ENCODE data around the gene PCSK1N. TPM values are rescaled to one million over a fixed set of nuclear protein-coding genes. Genes with fewer than 3 reads are reported as not detected.

The PCSK1N gene
- total RNA-seq, result 0.21 and 2.9 TPM in 2 replicates

GRCh38 chrX:48835524-48836329 is at the start of gene PCSK1N:
Gene PCSK1N, minus strand, starts transcription at chrX:48835610. Its CDS starts 78 bp downstream, at chrX:48835532.

GRCh38 chrX:48826135-48826875 is 9.1 kb downstream of the PCSK1N start, which contains the start of gene ERAS:
Gene ERAS, plus strand, starts transcription at chrX:48826513. Its CDS starts 2,611 bp downstream, at chrX:48829124.

GRCh38 chrX:48801280-48802088 is 33.9 kb downstream of the PCSK1N start, which contains the start of gene HDAC6:
Gene HDAC6, plus strand, starts transcription at chrX:48802067. Its CDS starts 626 bp downstream, at chrX:48802693.

GRCh38 chrX:48786341-48786800 is 49.0 kb downstream of the PCSK1N start, which contains the start of gene GATA1:
Gene GATA1, plus strand, starts transcription at chrX:48786590. Its CDS starts 4,520 bp downstream, at chrX:48791110.

Other genes with a start within 250 kb of the PCSK1N start
- gene WDR13, start 238.1 kb downstream of the PCSK1N start, total RNA-seq, result 127 and 187 TPM in 2 replicates
- not detected in 2 replicates for gene WAS, start 151.8 kb downstream of the PCSK1N start, total RNA-seq
- 0.64 and 1.9 TPM in 2 replicates for gene SUV39H1, start 138.9 kb downstream of the PCSK1N start, total RNA-seq
- gene GLOD5, start 73.9 kb downstream of the PCSK1N start, total RNA-seq, result not detected in 2 replicates
- not detected in 2 replicates for gene GATA1, start 49.0 kb downstream of the PCSK1N start, total RNA-seq
- gene HDAC6, start 33.5 kb downstream of the PCSK1N start, total RNA-seq, result 31.3 and 36.9 TPM in 2 replicates
- not detected in 2 replicates for gene ERAS, start 9.1 kb downstream of the PCSK1N start, total RNA-seq
- 52.1 and 53.1 TPM in 2 replicates for gene TIMM17B, start 62.2 kb upstream of the PCSK1N start, total RNA-seq
- 39.9 and 47.7 TPM in 2 replicates for gene PQBP1, start 62.3 kb upstream of the PCSK1N start, total RNA-seq
- 16.8 and 28.0 TPM in 2 replicates for gene SLC35A2, start 76.0 kb upstream of the PCSK1N start, total RNA-seq
- gene PIM2, start 83.4 kb upstream of the PCSK1N start, total RNA-seq, result 11.3 and 12.0 TPM in 2 replicates
- gene OTUD5, start 122.0 kb upstream of the PCSK1N start, total RNA-seq, result 21.9 and 22.6 TPM in 2 replicates
- 0.43 and 0.48 TPM in 2 replicates for gene KCND1, start 136.2 kb upstream of the PCSK1N start, total RNA-seq
- 12.4 and 23.4 TPM in 2 replicates for gene GRIPAP1, start 166.7 kb upstream of the PCSK1N start, total RNA-seq
- 11.1 and 28.4 TPM in 2 replicates for gene TFE3, start 207.7 kb upstream of the PCSK1N start, total RNA-seq
- gene CCDC120, start 223.4 kb upstream of the PCSK1N start, total RNA-seq, result 1.2 and 1.3 TPM in 2 replicates
- 4.6 and 4.9 TPM in 2 replicates for gene PRAF2, start 238.4 kb upstream of the PCSK1N start, total RNA-seq
- 33.0 and 37.4 TPM in 2 replicates for gene WDR45, start 244.3 kb upstream of the PCSK1N start, total RNA-seq